Neutrophil (primary cell): ENCODE results near the gene P2RX2.

Source experiments
- H3K27ac ChIP-seq: fragments of 200-600 bp; sonication (generic); 2 replicates; pipeline ENCODE4 v1.5.1; 2016; ENCODE audit warnings: mild to moderate bottlenecking, moderate library complexity
- H3K27me3 ChIP-seq: fragments of 200-600 bp; sonication (generic); 2 replicates; pipeline ENCODE4 v1.6.0; 2016; ENCODE audit warnings: mild to moderate bottlenecking
- H3K36me3 ChIP-seq: fragments of 200-600 bp; sonication (generic); 2 replicates; pipeline ENCODE4 v1.5.1; 2017
- H3K4me1 ChIP-seq, 2 experiments: fragments of 200-600 bp in 1 of 2; sonication (generic) in 1 of 2; 1 replicate in 1 of 2; 2 replicates in 1 of 2; pipeline versions ENCODE4 v1.5.1 to v1.6.1; 2013 to 2016; ENCODE audit warnings: low read depth in 1 of 2, low read length in 1 of 2, mild to moderate bottlenecking in 1 of 2, moderate library complexity in 1 of 2; ENCODE audit not compliant: control insufficient read depth in 1 of 2, insufficient read depth in 1 of 2
- H3K4me3 ChIP-seq, 2 experiments: fragments of 200-600 bp in 1 of 2; sonication (generic) in 1 of 2; 1 replicate in 1 of 2; 2 replicates in 1 of 2; pipeline ENCODE4 v1.5.1; 2013 to 2016; ENCODE audit warnings: low read depth in 1 of 2, low read length in 1 of 2, mild to moderate bottlenecking in 1 of 2, moderate library complexity in 1 of 2
- H3K9me3 ChIP-seq: fragments of 200-600 bp; sonication (generic); 2 replicates; pipeline ENCODE4 v1.5.1; 2016
- TF ChIP-seq, protein P1 (sequence below): fragments of 200-600 bp; sonication (generic); IDR thresholded peaks from 2 replicates; pipeline ENCODE4 v1.5.1; 2016; ENCODE audit warnings: antibody characterized with exemption

Gene P2RX2

DNA sequence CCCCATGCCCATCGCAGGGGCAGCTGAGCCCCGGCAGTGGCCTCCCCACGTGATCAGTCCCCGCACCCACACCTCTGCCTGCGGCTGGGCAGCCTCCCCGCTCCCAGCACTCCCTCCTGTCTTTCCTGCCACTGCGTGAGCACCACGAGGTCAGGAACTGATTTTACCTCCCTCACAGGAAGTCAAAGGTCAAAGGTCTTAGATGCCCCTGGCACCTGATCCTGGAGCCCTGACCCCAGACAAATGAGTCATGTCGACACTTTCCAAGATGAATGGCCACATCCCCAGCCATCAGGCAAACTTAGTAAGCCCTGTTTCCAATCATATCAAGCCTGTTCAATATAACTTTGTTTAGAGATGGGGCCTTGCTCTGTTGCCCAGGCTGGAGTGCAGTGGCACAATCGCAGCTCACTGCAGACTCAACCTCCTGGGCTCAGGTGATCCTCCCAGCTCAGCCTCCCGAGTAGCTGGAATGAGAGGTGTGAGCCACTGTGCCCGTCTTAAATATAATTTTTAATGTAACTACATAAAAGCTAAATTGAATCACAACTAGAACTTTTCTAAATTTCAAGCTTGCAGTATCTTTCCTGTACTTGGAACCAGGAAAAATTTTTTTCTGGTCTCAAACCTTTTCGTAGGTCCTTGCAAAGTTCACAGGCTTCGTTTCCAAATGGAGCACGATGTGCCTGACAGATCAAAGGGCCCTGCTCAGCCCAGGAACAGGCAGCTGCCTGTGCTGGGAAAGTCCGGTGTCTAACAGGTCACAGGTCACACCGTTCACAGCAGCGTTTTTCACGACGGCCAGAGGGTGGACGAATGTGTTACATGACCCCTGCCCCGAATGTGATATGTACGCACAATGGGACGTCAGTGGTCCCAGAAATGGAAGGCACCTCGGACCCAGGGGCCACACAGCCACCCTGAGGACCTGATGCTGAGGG, 10.1 kb upstream of the P2RX2 start:
- TF ChIP-seq, protein P1, sequence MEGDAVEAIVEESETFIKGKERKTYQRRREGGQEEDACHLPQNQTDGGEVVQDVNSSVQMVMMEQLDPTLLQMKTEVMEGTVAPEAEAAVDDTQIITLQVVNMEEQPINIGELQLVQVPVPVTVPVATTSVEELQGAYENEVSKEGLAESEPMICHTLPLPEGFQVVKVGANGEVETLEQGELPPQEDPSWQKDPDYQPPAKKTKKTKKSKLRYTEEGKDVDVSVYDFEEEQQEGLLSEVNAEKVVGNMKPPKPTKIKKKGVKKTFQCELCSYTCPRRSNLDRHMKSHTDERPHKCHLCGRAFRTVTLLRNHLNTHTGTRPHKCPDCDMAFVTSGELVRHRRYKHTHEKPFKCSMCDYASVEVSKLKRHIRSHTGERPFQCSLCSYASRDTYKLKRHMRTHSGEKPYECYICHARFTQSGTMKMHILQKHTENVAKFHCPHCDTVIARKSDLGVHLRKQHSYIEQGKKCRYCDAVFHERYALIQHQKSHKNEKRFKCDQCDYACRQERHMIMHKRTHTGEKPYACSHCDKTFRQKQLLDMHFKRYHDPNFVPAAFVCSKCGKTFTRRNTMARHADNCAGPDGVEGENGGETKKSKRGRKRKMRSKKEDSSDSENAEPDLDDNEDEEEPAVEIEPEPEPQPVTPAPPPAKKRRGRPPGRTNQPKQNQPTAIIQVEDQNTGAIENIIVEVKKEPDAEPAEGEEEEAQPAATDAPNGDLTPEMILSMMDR, result no peak
- no peaks in the 10 kb centered on the region for H3K4me1 ChIP-seq
- H3K27me3 ChIP-seq, result peaks cover 99% of the 10 kb centered on the region
- H3K4me3 ChIP-seq, result no peak overlapping the region
- no peak overlapping the region for H3K27ac ChIP-seq
- H3K36me3 ChIP-seq, result no peaks in the 10 kb centered on the region
- no peaks in the 10 kb centered on the region for H3K9me3 ChIP-seq

DNA sequence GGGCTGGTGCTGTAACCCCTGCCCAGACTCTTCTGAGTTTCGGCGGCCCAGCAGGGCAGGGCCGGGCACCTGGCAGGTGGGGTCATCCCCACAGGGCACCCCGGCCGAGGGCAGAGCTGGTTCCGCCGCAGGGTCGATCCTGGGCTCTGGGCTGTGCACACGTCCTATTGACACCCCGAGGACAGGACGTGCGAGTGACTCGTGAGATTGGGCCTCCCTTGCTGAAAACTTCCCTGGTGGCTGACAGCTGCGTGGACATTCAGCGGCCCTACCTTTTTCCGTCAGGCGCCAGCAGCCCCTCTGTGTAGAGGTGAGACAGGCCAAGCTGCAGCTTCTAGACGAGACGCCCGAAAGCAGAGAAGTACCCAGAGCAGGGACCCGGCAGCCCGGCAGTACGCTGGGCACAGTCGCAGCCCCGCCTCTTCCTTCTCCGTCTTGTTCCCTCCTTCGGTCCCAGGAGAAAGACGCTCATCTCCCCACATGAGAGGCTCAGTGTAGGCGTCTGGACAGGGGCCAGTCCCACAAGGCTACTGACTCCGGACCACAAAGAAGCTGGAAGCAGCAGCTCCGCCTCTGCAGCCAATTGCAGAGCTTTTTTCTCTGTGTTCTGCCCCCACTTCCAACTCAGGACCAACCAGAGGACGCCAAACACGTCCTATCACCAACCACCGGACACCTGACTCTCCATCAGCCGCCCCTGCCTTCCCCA, 8.4 kb upstream of the P2RX2 start, which contains the start of gene LRCOL1:
Gene LRCOL1 (minus strand): TSS at position 532 of the 709 bp plus-strand sequence. CDS start 4,331 bp downstream, outside the sequence.
- Histone ChIP-seq H3K4me3 (no peak within 1 kb of the TSS), H3K9me3 (no peaks in the 10 kb centered on the region), H3K27ac (no peak within 1 kb of the TSS), H3K4me1 (no peaks in the 10 kb centered on the region), H3K27me3 (peaks cover 99% of the 10 kb centered on the region), H3K36me3 (no peaks in the 10 kb centered on the region)
- TF ChIP-seq, protein P1, result no peak

DNA sequence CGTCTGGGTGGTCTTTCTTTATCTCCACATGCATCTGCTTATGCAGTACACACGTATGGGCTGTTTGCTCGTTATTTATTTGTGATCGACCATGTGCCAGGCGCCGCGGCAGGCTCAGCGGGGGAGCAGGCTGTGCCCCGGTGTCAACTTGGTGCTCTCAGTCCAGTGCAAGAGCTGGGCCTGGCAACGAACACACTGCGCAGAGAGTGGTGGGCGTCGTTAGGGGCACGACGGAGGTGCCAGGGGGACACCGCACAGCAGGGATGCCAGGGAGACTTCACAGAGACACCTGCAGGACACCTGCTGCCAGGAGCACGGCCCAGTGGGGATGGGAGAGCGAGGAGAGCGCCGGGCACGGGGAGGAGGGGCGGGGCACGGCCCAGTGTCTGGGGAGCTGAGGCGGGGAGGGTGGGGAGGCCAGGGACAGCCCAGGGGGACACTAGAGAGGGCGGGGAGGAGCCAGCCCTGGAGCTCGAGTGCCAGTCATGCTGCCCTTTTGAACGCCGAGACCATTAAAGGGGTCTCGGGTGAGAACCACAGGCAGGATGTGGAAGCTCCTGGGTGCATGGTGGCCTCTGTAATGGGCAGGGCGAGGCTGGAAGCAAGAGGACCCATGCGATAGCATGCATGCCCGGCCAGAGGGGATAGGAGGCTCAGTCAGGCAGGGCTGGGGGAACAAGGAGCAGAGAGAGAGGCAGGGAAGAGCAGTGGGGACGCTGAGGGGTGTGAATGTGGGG, 7.5 kb upstream of the P2RX2 start:
- H3K4me1 ChIP-seq, result no peaks in the 10 kb centered on the region
- no peak overlapping the region for H3K27ac ChIP-seq
- TF ChIP-seq, protein P1, result no peak
- peaks cover 4% of the 10 kb centered on the region for H3K9me3 ChIP-seq
- H3K4me3 ChIP-seq, result no peak overlapping the region
- H3K36me3 ChIP-seq, result no peaks in the 10 kb centered on the region
- H3K27me3 ChIP-seq, result peaks cover 99% of the 10 kb centered on the region

DNA sequence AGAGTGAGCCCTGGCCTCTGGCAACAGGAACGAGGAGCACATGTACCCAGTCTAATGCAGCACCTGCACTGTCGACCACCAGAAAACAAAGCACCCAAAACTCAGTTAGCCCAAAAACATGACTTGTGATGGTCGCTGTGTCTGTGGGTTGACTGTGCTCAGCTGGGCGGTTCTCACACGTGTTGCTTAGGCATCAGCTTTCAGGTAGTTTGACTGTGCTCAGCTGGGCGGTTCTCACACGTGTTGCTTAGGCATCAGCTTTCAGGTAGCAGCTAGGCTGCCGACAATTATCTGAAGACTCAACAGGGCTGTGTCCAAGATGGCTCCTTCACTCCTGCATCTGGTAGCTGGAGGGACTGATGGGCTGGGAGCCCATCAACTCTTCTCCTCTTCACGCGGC, 7.0 kb upstream of the P2RX2 start:
- Histone ChIP-seq H3K27me3 (peaks cover 99% of the 10 kb centered on the region), H3K4me1 (no peaks in the 10 kb centered on the region), H3K27ac (no peak overlapping the region), H3K9me3 (peaks cover 10% of the 10 kb centered on the region), H3K36me3 (no peaks in the 10 kb centered on the region), H3K4me3 (no peak overlapping the region)
- TF ChIP-seq, protein P1, result no peak

- Histone ChIP-seq H3K27ac (no peak overlapping the region), H3K36me3 (no peaks in the 10 kb centered on the region), H3K9me3 (peaks cover 23% of the 10 kb centered on the region), H3K4me3 (no peak overlapping the region), H3K4me1 (no peaks in the 10 kb centered on the region), H3K27me3 (peaks cover 99% of the 10 kb centered on the region)
- TF ChIP-seq, protein P1, result no peak
These were observed 4.5 kb upstream of the P2RX2 start for GRCh38 chr12:132614029-132614428.
